IMR-90 (cell line): ENCODE results near the gene ITM2B. TPM values are rescaled to one million over a fixed set of nuclear protein-coding genes. Genes with fewer than 3 reads are reported as not detected.

Experiments used
- ATAC-seq: fragments of 200-7000 bp; cut with Tn5 transposase; 2 replicates; pipeline ENCODE4 v1.9.1; 2020; ENCODE audit warnings: low read depth, mild to moderate bottlenecking, moderate library complexity
- BruUV-seq: library from RNA; stranded (reverse); fragments of 400-500 nt; replicated peaks from 2 replicates; lab custom pipeline; 2021; lab: Mats Ljungman, UMichigan
- CTCF ChIA-PET: fragments of 300-600 bp; formaldehyde crosslinking; extraction: SDS; loops from one replicate; lab custom pipeline; 2021; ENCODE audit warnings: antibody characterized with exemption; lab: Yijun Ruan, JAX
- POLR2A ChIA-PET: fragments of 300-600 bp; sonication (Branson Sonifier 250); formaldehyde crosslinking; loops from one replicate; lab custom pipeline; 2022; ENCODE audit warnings: antibody characterized with exemption; ENCODE audit not compliant: unreplicated experiment; lab: Charles Lee
- DNase-seq: peaks from one replicate; pipeline ENCODE4 v3.0.0; 2013
- H2AFZ ChIP-seq: replicated peaks from 2 replicates; pipeline ENCODE3; 2013; ENCODE audit warnings: low read length, mild to moderate bottlenecking; ENCODE audit not compliant: poor library complexity
- H2AK5ac ChIP-seq: 2 replicates; pipeline ENCODE4 v1.6.1; 2013; ENCODE audit warnings: low read depth, low read length, inconsistent platforms
- H2AK9ac ChIP-seq: replicated peaks from 2 replicates; pipeline ENCODE3; 2013; ENCODE audit warnings: mild to moderate bottlenecking, low read depth, low read length, moderate library complexity; ENCODE audit not compliant: poor library complexity
- H2BK120ac ChIP-seq: 2 replicates; pipeline ENCODE4 v1.6.1; 2013; ENCODE audit warnings: low read depth, low read length, inconsistent platforms
- H2BK15ac ChIP-seq: 3 replicates; pipeline ENCODE4 v1.6.1; 2013; ENCODE audit warnings: low read depth, low read length, inconsistent platforms
- H2BK20ac ChIP-seq: 2 replicates; pipeline ENCODE4 v1.6.1; 2013; ENCODE audit warnings: low read depth, mild to moderate bottlenecking, inconsistent platforms, low read length, moderate library complexity
- H2BK5ac ChIP-seq: 2 replicates; pipeline ENCODE4 v1.6.1; 2013; ENCODE audit warnings: mild to moderate bottlenecking, low read depth, low read length, inconsistent platforms; ENCODE audit not compliant: poor library complexity, severe bottlenecking
- H3K14ac ChIP-seq: replicated peaks from 2 replicates; pipeline ENCODE4 v1.6.1; 2013; ENCODE audit warnings: low read depth, low read length, inconsistent platforms
- H3K18ac ChIP-seq: 2 replicates; pipeline ENCODE4 v1.6.1; 2013; ENCODE audit warnings: low read depth, low read length, control low read depth
- H3K23ac ChIP-seq: 2 replicates; pipeline ENCODE4 v1.6.1; 2013; ENCODE audit warnings: low read depth, low read length, inconsistent platforms
- H3K27ac ChIP-seq: 2 replicates; pipeline ENCODE4 v1.5.1; 2013; ENCODE audit warnings: mild to moderate bottlenecking, control low read depth, low read length; ENCODE audit not compliant: insufficient read depth
- H3K27me3 ChIP-seq: 2 replicates; pipeline ENCODE4 v1.6.1; 2013; ENCODE audit warnings: low read length; ENCODE audit not compliant: control insufficient read depth, insufficient read depth
- H3K36me3 ChIP-seq: 2 replicates; pipeline ENCODE4 v1.6.1; 2013; ENCODE audit warnings: low read length, mixed read lengths; ENCODE audit not compliant: control insufficient read depth, insufficient read depth
- H3K4ac ChIP-seq: 2 replicates; pipeline ENCODE4 v1.6.1; 2013; ENCODE audit warnings: low read depth, low read length, inconsistent platforms
- H3K4me1 ChIP-seq: 2 replicates; pipeline ENCODE4 v1.6.1; 2013; ENCODE audit warnings: low read length, mixed read lengths; ENCODE audit not compliant: control insufficient read depth, insufficient read depth
- H3K4me2 ChIP-seq: 2 replicates; pipeline ENCODE4 v1.6.1; 2013; ENCODE audit warnings: low read depth, mild to moderate bottlenecking, control low read depth, low read length, moderate library complexity
- H3K4me3 ChIP-seq: 2 replicates; pipeline ENCODE4 v1.5.1; 2013; ENCODE audit warnings: low read depth, mild to moderate bottlenecking, control low read depth, low read length, moderate library complexity; ENCODE audit not compliant: insufficient read depth
- H3K56ac ChIP-seq: 2 replicates; pipeline ENCODE4 v1.6.1; 2013; ENCODE audit warnings: low read length, inconsistent platforms; ENCODE audit not compliant: insufficient read depth; ENCODE audit errors: extremely low read depth
- H3K79me1 ChIP-seq, 2 experiments: 2 replicates each; pipeline ENCODE4 v1.6.1; 2013; ENCODE audit warnings: low read length in 2 of 2, inconsistent platforms in 1 of 2, low read depth in 1 of 2
- H3K9ac ChIP-seq: 2 replicates; pipeline ENCODE4 v1.6.1; 2013; ENCODE audit warnings: low read depth, low read length, control low read depth
- H3K9me1 ChIP-seq: 2 replicates; pipeline ENCODE4 v1.6.1; 2013; ENCODE audit warnings: low read length, inconsistent platforms; ENCODE audit not compliant: insufficient read depth
- H3K9me3 ChIP-seq: 2 replicates; pipeline ENCODE4 v1.6.1; 2013; ENCODE audit warnings: low read length; ENCODE audit not compliant: control insufficient read depth, insufficient read depth
- H4K20me1 ChIP-seq: 2 replicates; pipeline ENCODE4 v1.6.1; 2013; ENCODE audit warnings: low read length, inconsistent platforms; ENCODE audit not compliant: insufficient read depth
- H4K5ac ChIP-seq: 2 replicates; pipeline ENCODE4 v1.6.1; 2013; ENCODE audit warnings: mild to moderate bottlenecking, low read depth, low read length, control low read depth
- H4K8ac ChIP-seq, 2 experiments: 2 replicates each; pipeline ENCODE4 v1.6.1; 2013; ENCODE audit warnings: low read depth in 2 of 2, low read length in 2 of 2, control low read depth in 1 of 2, inconsistent platforms in 1 of 2
- H4K91ac ChIP-seq: 2 replicates; pipeline ENCODE4 v1.6.1; 2013; ENCODE audit warnings: low read depth, low read length, inconsistent platforms; ENCODE audit not compliant: insufficient read depth
- BHLHE40 ChIP-seq: fragments of 150-350 bp; IDR thresholded peaks from 2 replicates; pipeline ENCODE4 v1.6.1; 2016; ENCODE audit warnings: mild to moderate bottlenecking, low read depth, low read length
- CTCF ChIP-seq: conservative IDR thresholded peaks from 2 replicates; pipeline ENCODE4 v1.5.1; 2012; ENCODE audit warnings: mild to moderate bottlenecking, low read depth, low read length, improper control_type of control experiment
- FOS ChIP-seq: fragments of 150-350 bp; IDR thresholded peaks from 2 replicates; pipeline ENCODE4 v1.6.1; 2016; ENCODE audit warnings: low read depth, low read length
- MXI1 ChIP-seq: IDR thresholded peaks from 2 replicates; pipeline ENCODE4 v1.6.1; 2012; ENCODE audit warnings: low read depth, mild to moderate bottlenecking, low read length, moderate library complexity, borderline replicate concordance
- NFE2L2 ChIP-seq: fragments of 150-350 bp; IDR thresholded peaks from 2 replicates; pipeline ENCODE4 v1.6.1; 2016; ENCODE audit warnings: low read depth, mild to moderate bottlenecking, low read length
- SMC3 ChIP-seq: fragments of 150-350 bp; IDR thresholded peaks from 2 replicates; pipeline ENCODE4 v1.6.1; 2016; ENCODE audit warnings: low read depth, mild to moderate bottlenecking, antibody characterized with exemption, low read length, moderate library complexity
- USF2 ChIP-seq: fragments of 150-350 bp; IDR thresholded peaks from 2 replicates; pipeline ENCODE4 v1.6.1; 2017; ENCODE audit warnings: mild to moderate bottlenecking, antibody characterized with exemption, low read length, low read depth
- WGBS, 2 experiments: methylation state at CpG; one replicate each; pipeline versions ENCODE4 v1.1.5 to v1.1.7; 2013; ENCODE audit warnings: missing lambda C conversion rate in 2 of 2; ENCODE audit not compliant: insufficient read length in 1 of 2; ENCODE audit errors: extremely low coverage in 2 of 2; 5-methylcytosine and 5-hydroxymethylcytosine counted together
- dilution Hi-C: fragments of 300-500 bp; cut with HindIII; formaldehyde crosslinking; loops from one replicate; pipeline ENCODE4 v1.14.3; 2018; ENCODE audit warnings: low sequenced_read_pairs; ENCODE audit not compliant: unreplicated experiment
- in situ Hi-C: fragments of 300-500 bp; cut with MboI; formaldehyde crosslinking; loops from 3 replicates; pipeline ENCODE4 v1.14.3; 2019; ENCODE audit warnings: low sequenced_read_pairs, inconsistent platforms, mixed read lengths
- intact Hi-C: fragments of 100-400 bp; cut with micrococcal nuclease; formaldehyde crosslinking; loops from 2 replicates; pipeline ENCODE4 v1.10.0; 2022
- polyA plus RNA-seq, 3 experiments: library from polyadenylated mRNA; depleted of rRNA; stranded (reverse); fragments of >200 nt; gene quantifications; 2 replicates each; pipeline ENCODE4 v1.2.3, GENCODE V29; 2012; ENCODE audit warnings: low replicate concordance in 1 of 3
- total RNA-seq: library from RNA; depleted of rRNA; stranded (reverse); fragments of >200 nt; gene quantifications from 2 replicates; pipeline ENCODE4 v1.2.3, GENCODE V29; 2012

Gene ITM2B
- total and polyA plus RNA-seq, 2 of the 4 experiments (the other 2 are of a cell fraction) = 51.1 to 158 TPM

GRCh38 chr13:48214519-48215121 lies 18.4 kb upstream of the ITM2B start:
- peaks cover 2% of the 10 kb centered on the region for H3K27me3 ChIP-seq
- no peak overlapping the region for H3K23ac ChIP-seq
- intact Hi-C loops = no loop called here
- no peak overlapping the region for H3K18ac ChIP-seq
- no peak overlapping the region for H3K4me2 ChIP-seq
- no peak overlapping the region for H2AFZ ChIP-seq
- no CpG with 5 or more reads among the region's 1 CpG for whole genome bisulfite sequencing, 2 experiments
- no peak overlapping the region for H3K4me3 ChIP-seq
- no peak for DNase-seq
- no peak overlapping the region for H3K27ac ChIP-seq
- dilution Hi-C loops = no loop called here
- no peak overlapping the region for H4K5ac ChIP-seq
- no peak overlapping the region for H3K9ac ChIP-seq
- no peak for TF ChIP-seq CTCF
- TF ChIP-seq FOS = no peak
- no peak for TF ChIP-seq NFE2L2
- TF ChIP-seq MXI1 = no peak
- TF ChIP-seq USF2 = no peak
- TF ChIP-seq BHLHE40 = no peak
- TF ChIP-seq SMC3 = no peak
- no peak overlapping the region for H4K91ac ChIP-seq
- no peak overlapping the region for H2BK20ac ChIP-seq
- no peaks in the 10 kb centered on the region for H3K4me1 ChIP-seq
- H3K79me1 ChIP-seq = no peaks in the 10 kb centered on the region
- no peak overlapping the region for H3K56ac ChIP-seq
- no peak overlapping the region for H3K4ac ChIP-seq
- H3K36me3 ChIP-seq = no peaks in the 10 kb centered on the region
- H2AK5ac ChIP-seq = no peak overlapping the region
- no peak overlapping the region for H2BK15ac ChIP-seq
- H4K20me1 ChIP-seq = no peaks in the 10 kb centered on the region
- ChIA-PET CTCF (no interaction called here), POLR2A (no interaction called here)
- no peak overlapping the region for H2BK120ac ChIP-seq
- H2AK9ac ChIP-seq = no peak overlapping the region
- no peak overlapping the region for H3K14ac ChIP-seq
- no peak for ATAC-seq
- in situ Hi-C loops = no loop called here
- H4K8ac ChIP-seq = no peak overlapping the region
- H3K9me3 ChIP-seq = 0 out of 2 replicates have a peak, but pooled peaks cover 2% of the 10 kb centered on the region
- no TSS peak for BruUV-seq
- no peak overlapping the region for H2BK5ac ChIP-seq
- H3K9me1 ChIP-seq = no peaks in the 10 kb centered on the region
